RWPE2 (cell line): ENCODE data around the gene STAM.

Source experiments
- ATAC-seq: fragments of 200-7000 bp; cut with Tn5 transposase; 3 replicates; pipeline ENCODE4 v1.9.1; 2021; ENCODE audit warnings: low read depth
- DNase-seq: peaks from one replicate; pipeline ENCODE4 v3.0.0-alpha.2; 2020; ENCODE audit warnings: low spot score
- H3K27ac ChIP-seq: fragments of 450-650 bp; 2 replicates; pipeline ENCODE4 v1.5.1; 2017; ENCODE audit warnings: mild to moderate bottlenecking; ENCODE audit not compliant: poor library complexity, severe bottlenecking
- H3K27me3 ChIP-seq: fragments of 250-450 bp; sonication (Bioruptor Pico); 2 replicates; pipeline ENCODE4 v1.5.1; 2021; ENCODE audit warnings: mild to moderate bottlenecking, moderate library complexity; ENCODE audit not compliant: insufficient read depth, poor library complexity, severe bottlenecking
- H3K36me3 ChIP-seq: fragments of 250-450 bp; sonication (Bioruptor Pico); 2 replicates; pipeline ENCODE4 v1.5.1; 2020; ENCODE audit warnings: low read depth, mild to moderate bottlenecking, moderate library complexity
- H3K4me1 ChIP-seq: fragments of 250-450 bp; sonication (Bioruptor Pico); 2 replicates; pipeline ENCODE4 v1.5.1; 2021; ENCODE audit warnings: mild to moderate bottlenecking, moderate library complexity; ENCODE audit not compliant: insufficient read depth, poor library complexity, severe bottlenecking
- H3K4me3 ChIP-seq: fragments of 250-450 bp; sonication (Bioruptor Pico); 2 replicates; pipeline ENCODE4 v1.5.1; 2021; ENCODE audit warnings: mild to moderate bottlenecking, moderate library complexity; ENCODE audit not compliant: severe bottlenecking
- H3K9me3 ChIP-seq: fragments of 250-450 bp; sonication (Bioruptor Pico); 2 replicates; pipeline ENCODE4 v1.5.1; 2021; ENCODE audit warnings: mild to moderate bottlenecking, moderate library complexity; ENCODE audit not compliant: severe bottlenecking
- CTCF ChIP-seq: fragments of 450-650 bp; IDR thresholded peaks from one replicate; pipeline ENCODE4 v1.5.1; 2017; ENCODE audit warnings: mild to moderate bottlenecking, moderate library complexity; ENCODE audit not compliant: poor library complexity, severe bottlenecking

Gene STAM

GRCh38 chr10:17687117-17687831, 43.3 kb downstream of the STAM start:
- Histone ChIP-seq H3K36me3 (peaks cover 45% of the 10 kb centered on the region), H3K27me3 (no peaks in the 10 kb centered on the region), H3K4me3 (no peak overlapping the region), H3K27ac (no peak overlapping the region), H3K4me1 (peaks cover 4% of the 10 kb centered on the region), H3K9me3 (no peaks in the 10 kb centered on the region)
- no peak for TF ChIP-seq CTCF
- no peak for ATAC-seq
- DNase-seq, result no peak

- Histone ChIP-seq H3K36me3 (peaks cover 58% of the 10 kb centered on the region), H3K27ac (no peak overlapping the region), H3K4me1 (no peaks in the 10 kb centered on the region), H3K27me3 (no peaks in the 10 kb centered on the region), H3K9me3 (no peaks in the 10 kb centered on the region), H3K4me3 (no peak overlapping the region)
- no peak for TF ChIP-seq CTCF
- ATAC-seq (no peak), DNase-seq (no peak)
Observed at GRCh38 chr10:17689137-17689536, 45.2 kb downstream of the STAM start.

- Histone ChIP-seq H3K36me3 (peaks cover 59% of the 10 kb centered on the region), H3K27me3 (no peaks in the 10 kb centered on the region), H3K4me3 (no peak overlapping the region), H3K4me1 (no peaks in the 10 kb centered on the region), H3K27ac (no peak overlapping the region), H3K9me3 (no peaks in the 10 kb centered on the region)
- ATAC-seq (no peak), DNase-seq (no peak)
- no peak for TF ChIP-seq CTCF
Observed at GRCh38 chr10:17693009-17693408, 49.1 kb downstream of the STAM start.

- Histone ChIP-seq H3K4me1 (no peaks in the 10 kb centered on the region), H3K27me3 (no peaks in the 10 kb centered on the region), H3K36me3 (peaks cover 59% of the 10 kb centered on the region), H3K27ac (no peak overlapping the region), H3K4me3 (no peak overlapping the region), H3K9me3 (no peaks in the 10 kb centered on the region)
- ATAC-seq, result no peak
- no peak for TF ChIP-seq CTCF
- no peak for DNase-seq
Observed at GRCh38 chr10:17698696-17699095, 54.7 kb downstream of the STAM start.

GRCh38 chr10:17701301-17701700, 57.4 kb downstream of the STAM start:
- TF ChIP-seq CTCF, result no peak

More at GRCh38 chr10:17701301-17701700, 57.4 kb downstream of the STAM start:
- Histone ChIP-seq H3K4me3 (no peak overlapping the region), H3K27ac (no peak overlapping the region), H3K4me1 (no peaks in the 10 kb centered on the region), H3K9me3 (no peaks in the 10 kb centered on the region), H3K27me3 (no peaks in the 10 kb centered on the region), H3K36me3 (peaks cover 60% of the 10 kb centered on the region)
- ATAC-seq (no peak), DNase-seq (no peak)
